Activated CD8-positive, alpha-beta memory T cell treated with anti-CD3 and anti-CD28 coated beads for 48 hours (primary cell): ENCODE measurements around the gene SYT2.
"Not testable (repeated sequence)": the region's sequence is repeated elsewhere in the genome, so short reads cannot be mapped to it uniquely, and the experiment has no call there.

Source experiments
- DNase-seq, 3 experiments: peaks; one replicate each; pipeline ENCODE4 v3.0.0-alpha.2; 2020; ENCODE audit warnings: low read depth in 2 of 3, low spot score in 2 of 3

Gene SYT2

GRCh38 chr1:202710070-202711045 is at the start of gene SYT2:
TSS of gene SYT2 (minus strand) at chr1:202710454. CDS start at chr1:202605772, 104,682 bp downstream.
- DNase-seq: no peak

GRCh38 chr1:202756391-202756790 is 46.1 kb upstream of the SYT2 start:
- DNase-seq: no peak

- no peak for DNase-seq
These were observed 44.0 kb upstream of the SYT2 start for GRCh38 chr1:202754293-202754692.

GRCh38 chr1:202752774-202753173 is 42.5 kb upstream of the SYT2 start:
- DNase-seq: no peak

DNA sequence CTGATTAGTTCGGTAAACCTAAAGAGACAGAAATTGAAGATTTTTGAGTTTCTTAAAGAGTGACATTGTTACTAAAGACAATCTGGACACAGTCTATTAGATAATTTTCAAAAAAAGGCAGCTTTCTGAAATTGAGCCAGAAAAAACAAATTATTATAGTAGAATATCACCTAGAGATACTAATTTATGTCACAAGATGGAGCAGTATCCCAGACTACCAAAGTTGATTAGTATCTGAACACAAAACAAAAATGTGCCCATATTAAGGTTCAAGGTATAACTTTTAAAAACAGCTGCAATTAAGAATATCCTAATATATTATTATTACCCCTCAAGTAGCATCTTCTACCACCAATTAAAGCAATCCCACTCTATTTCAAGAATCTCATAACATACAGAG is 40.5 kb upstream of the SYT2 start:
- DNase-seq: no peak

- DNase-seq: no peak
These were observed 39.8 kb upstream of the SYT2 start for GRCh38 chr1:202750024-202750423.

- no peak for DNase-seq
These were observed 35.2 kb upstream of the SYT2 start for GRCh38 chr1:202745323-202745888.

DNA sequence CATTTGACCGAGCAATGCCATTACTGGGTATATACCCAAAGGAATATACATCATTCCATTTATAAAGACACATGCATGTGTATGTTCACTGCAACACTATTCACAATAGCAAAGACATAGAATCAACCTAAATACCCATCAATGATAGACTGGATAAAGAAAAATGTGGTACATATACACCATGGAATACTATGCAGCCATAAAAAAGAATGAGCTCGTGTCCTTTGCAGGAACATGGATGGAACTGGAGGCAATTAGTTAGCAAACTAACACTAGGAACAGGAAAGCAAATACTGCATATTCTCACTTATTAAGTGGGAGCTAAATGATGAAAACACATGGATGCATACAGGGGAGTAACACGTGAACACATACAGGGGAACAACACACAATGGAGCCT is 34.5 kb upstream of the SYT2 start:
- DNase-seq: not testable (repeated sequence)

- no peak for DNase-seq
These were observed 32.2 kb upstream of the SYT2 start for GRCh38 chr1:202742496-202742895.

- no peak for DNase-seq
These were observed 23.0 kb upstream of the SYT2 start for GRCh38 chr1:202733251-202733650.

DNA sequence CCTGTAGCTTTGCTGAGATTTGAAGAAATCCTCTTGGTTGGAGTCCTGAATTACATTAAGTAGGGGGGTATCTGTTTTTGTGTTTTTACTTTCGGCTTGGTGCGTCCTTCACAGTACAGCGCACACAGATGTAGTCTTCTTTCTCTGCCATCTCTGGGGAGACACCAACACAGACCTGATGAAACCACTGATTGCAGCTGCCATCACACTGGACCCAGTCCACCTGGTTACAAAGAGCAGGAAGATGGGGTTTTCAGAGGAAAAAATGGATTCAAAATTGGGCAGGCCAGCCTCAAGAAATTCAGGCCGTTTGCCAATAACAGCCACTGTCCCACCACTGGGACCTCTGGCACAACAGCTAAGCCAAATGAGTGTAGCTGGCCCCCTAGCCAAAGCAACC is 18.7 kb upstream of the SYT2 start:
- DNase-seq: no peak

- no peak for DNase-seq
These were observed 15.3 kb upstream of the SYT2 start for GRCh38 chr1:202725526-202725925.

DNA sequence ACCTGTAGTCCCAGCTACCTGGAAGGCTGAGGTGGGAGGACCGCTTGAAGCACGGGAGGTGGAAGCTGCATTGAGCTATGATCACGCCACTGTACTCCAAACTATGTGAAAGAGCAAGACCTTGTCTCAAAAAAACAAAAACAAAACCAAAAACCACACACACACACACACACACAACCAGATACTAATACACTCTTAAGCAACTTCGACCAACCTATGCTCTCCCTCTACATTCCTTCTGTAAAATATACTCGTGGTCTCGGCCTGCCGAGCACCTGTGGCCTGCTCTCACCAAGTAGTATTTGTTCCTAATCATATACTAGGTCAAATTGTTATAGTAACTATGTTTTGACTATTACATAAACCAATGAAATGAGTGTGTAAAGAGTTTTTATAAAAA is 13.5 kb upstream of the SYT2 start:
- DNase-seq: no peak

- DNase-seq: not testable (repeated sequence)
These were observed 12.8 kb upstream of the SYT2 start for GRCh38 chr1:202723046-202723445.

- no peak for DNase-seq
These were observed 6.4 kb upstream of the SYT2 start for GRCh38 chr1:202716654-202717053.

- DNase-seq: not testable (repeated sequence)
These were observed 3.9 kb upstream of the SYT2 start for GRCh38 chr1:202714202-202714601.

GRCh38 chr1:202713110-202713509 is 2.9 kb upstream of the SYT2 start:
- DNase-seq: no peak

- DNase-seq: no peak
These were observed 1.8 kb upstream of the SYT2 start for GRCh38 chr1:202711949-202712635.

DNA sequence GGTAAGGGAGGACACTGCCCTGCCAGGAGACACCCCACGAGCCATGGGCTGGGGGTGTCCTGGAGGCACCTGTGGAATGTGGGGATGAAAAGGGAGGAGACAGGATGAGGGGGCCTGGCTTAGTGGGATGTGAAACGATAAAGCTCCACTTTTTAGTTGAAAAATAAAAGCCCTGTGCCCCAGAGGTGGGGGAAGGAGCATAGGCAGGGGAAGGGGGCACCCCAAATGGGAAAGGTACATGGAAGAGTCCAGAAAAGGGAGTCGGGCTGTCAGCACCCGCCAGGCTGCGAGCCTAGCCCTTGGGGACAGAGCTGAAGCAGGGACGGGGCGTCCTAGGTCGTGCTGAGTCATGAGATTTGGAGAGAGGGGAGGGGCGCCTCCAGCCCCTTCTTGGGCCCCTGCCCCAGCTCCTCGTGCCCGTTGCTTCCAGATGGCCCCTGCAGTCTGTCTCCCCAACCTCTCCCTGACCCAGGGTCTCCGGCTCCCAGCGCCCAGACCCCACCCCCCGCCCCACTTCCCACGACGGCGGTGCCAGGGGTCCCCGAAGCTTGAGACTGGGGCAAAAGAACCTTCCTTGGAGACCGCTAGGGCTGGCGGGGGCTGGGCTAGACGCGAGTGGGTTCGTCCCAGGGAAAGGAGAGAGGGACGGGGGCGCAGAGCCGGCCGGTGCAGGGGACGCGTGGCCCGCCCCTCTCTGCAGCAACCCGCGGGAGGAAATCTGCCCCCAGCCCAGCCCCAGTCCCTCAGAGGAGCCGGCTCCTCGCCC is 795 bp downstream of the SYT2 start:
- no peak for DNase-seq

- DNase-seq: no peak
These were observed 1.6 kb downstream of the SYT2 start for GRCh38 chr1:202708456-202709275.
